Measurements from ENCODE around the gene C1QTNF1. TPM values are rescaled to one million over a fixed set of nuclear protein-coding genes. Genes with fewer than 3 reads are reported as not detected.

Gene C1QTNF1
- polyA plus RNA-seq, 1 donor, result 4.2 TPM

DNA sequence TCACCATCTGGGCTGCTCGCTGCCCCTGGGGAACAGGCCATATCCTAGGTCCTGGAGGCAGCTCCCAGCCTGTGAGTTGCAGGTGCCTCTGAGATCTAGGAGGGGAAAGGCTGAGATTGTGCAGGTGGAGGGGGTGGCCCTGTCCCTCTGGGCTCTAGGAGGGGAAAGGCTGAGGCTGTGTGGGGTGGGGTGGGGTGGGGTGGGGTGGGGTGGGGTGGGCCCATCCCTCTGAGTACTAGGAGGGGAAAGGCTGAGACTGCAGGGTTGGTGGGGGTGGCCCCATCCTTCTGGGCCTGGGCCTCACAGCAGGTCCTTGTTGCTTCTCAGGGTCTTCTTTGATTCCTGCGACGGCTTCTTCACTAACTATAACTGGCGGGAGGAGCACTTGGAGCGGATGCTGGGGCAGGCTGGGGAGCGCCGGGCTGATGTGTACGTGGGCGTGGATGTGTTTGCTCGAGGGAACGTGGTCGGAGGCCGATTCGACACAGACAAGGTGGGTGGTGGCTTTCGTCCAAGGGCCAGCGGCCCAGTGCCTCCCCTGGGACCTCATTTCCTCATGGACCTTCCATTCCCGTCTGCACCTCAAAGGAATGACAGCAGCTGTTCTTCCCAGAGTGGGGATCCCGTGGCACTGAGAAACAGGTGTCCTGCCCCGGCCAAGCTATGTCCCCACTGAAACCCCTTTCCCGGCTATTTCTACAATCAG, 57.8 kb downstream of the C1QTNF1 start:
- DNase-seq, result no peak

DNA sequence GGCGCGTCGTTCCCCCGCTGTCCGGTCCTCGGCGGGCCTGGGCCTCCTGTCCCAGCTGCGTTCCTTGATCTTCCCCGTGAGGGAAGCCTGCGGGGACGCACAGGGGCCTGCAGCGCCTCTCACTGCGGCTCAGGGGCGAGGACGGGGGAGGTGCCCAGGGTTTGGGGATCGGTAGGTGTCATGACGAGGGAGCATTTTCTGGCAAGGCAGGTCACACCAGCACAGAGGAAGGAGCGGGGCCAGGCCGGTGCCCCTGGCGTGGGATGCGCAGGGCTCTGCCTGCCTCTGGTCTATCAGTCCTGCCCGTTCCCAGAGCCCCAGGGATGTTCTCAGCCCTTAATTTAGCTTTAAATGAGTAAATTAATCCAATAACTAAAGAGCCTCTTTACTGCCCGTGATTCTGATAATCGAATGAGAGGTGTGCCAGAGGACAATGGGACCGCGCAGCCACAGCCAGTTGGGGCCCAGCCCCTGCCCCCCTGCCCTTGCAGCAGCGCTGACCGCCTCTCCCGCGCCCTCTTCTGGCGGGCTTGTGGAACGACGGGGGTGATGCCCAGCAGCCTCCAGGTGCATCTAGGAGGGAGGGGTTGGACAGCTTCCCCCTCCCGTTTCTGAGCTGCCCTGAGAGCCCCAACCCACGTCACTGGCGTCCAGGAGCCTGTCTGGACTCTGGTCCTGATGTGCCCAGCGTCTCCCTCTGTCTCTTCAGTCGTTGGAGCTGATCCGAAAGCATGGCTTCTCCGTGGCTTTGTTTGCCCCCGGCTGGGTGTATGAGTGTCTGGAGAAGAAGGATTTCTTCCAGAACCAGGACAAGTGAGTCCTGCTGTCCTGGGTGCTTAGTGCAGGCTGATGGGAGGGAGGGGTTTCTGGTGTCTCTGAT, 58.6 kb downstream of the C1QTNF1 start:
- DNase-seq, result peak; percentile 38

DNA sequence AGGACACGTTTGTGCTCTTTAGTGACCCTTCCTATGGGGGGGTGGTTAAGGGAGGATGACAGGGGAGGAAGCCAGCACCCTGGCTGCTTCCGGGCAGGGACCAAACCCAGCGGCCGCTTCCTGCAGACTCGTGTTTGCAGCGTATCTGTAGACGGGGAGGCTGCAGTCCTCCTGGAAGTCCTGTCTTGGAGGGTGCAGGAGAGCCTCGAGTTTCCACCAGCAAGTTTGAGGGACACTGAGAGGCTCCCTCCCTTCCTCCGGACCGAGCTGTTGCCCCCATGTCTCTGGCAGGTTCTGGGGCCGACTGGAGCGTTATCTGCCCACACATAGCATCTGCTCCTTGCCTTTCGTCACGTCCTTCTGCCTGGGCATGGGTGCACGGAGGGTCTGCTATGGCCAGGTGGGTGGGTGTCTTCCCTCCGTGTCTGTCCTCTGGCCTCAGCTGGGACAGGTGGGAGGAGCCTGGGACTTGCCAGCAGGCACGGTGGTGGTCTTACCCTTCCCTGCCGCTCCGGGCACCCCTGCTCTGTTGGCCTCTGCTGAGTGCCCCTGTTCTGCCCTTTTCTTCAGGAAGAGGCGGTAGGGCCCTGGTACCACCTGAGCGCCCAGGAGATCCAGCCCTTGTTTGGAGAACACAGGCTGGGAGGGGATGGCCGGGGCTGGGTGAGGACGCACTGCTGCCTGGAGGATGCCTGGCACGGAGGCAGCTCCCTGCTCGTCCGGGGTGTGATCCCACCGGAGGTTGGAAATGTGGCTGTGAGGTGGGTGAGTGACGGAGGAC, 59.4 kb downstream of the C1QTNF1 start:
- DNase-seq, result no peak

DNA sequence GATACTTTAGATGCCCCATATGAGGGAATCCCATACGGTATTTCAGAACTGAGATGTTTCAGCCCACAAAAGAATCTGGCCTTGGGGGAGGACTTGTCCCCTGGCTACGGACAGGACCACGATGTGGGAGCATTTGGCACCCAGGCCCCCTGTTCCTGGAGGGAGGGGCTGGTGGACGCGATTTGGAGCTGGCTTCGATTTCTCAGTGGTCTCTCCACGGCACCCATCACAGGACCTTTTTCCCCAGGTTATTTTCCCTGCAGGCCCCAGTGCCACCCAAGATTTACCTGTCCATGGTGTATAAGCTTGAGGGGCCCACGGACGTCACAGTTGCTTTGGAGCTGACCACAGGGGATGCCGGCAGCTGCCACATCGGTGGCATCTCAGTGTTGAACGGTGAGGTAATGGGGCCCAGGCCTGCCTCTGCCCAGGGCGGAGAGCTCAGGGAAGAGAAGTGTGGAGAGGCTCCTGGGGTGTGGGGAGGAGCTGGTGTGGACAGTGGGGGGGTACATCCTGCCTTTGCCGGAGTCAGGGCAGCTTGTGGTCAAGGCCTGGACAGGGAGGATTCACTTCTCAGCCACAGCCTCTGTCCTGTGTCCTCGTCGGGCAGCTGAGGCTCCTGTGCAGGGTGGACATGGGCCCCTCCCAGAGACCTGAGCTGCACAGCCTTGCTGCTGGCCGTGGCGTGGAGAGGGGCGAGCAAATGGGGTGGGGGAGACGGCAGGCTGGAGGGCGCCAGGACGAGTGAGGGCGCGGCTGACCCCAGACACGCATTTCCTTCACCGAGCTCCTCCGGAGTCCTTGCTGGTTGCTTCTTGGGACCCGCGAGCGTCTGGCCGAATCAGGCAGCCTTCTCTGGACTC, 60.6 kb downstream of the C1QTNF1 start:
- DNase-seq, result no peak

DNA sequence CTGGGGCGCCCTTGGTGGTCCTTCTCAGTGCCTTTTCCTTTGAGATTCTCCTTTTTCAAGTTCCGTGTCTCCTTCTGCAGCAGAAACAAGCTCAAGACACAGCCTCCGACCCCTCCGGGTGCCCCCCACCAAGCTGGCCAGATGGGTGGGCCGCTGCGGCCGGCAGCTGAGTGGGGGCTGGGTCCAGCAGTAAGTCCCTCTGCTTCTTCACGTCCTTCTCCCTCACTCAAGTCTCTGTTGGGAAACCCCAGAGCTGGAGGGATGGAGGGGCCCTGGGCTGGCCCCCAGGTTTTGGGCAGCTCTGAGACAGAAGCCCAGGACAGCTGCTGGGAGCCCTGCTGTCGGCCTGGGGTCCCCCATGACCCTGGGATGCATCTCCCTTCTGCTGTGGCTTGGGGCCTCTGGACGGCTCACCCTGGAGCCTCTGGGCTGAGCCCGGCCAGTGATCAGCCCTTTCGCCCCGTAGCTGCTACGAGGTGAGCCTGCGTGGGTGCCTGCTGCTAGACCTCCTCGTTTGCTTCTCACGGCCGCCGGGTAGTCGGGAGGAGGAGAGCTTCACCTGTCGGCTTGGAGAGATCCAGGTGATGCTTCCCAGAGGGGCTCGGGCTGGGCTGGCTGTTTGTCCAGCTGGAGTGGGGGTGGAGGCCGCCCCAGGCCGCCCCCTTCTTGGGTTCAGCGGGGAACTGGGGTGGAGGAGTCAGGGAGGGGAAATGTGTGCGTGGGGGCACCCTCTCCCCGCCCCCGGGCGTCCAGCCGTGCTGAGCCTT, 61.4 kb downstream of the C1QTNF1 start:
- no peak for DNase-seq

DNA sequence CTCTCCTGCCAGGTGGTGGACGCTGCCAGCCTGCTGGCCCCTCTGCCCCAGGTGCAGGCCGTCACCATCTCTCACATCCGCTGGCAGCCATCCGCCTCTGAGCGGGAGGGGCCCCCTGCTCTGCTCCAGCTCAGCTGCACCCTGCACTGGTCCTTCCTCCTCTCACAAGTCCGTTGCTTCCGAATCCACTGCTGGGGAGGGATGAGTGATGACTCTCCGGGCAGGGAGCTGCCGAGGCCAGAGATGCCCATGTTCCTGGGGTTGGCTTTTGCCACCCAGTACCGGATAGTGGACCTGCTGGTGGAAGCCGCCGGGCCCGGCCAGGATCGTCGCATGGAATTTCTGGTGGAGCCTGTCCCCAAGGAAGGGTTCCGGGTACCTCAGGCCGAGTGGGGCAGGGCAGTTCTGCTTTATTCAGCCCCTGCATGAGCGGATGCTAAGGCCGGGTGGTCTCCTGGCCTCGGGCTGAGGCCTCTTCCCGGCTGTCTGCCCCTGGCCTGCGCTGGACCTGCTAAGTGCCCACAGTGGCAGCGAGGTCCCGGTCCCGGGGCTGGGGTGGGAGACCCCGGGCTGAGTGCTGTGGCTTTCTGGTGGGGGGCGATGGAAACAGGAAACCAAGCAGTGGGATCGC, 62.1 kb downstream of the C1QTNF1 start:
- no peak for DNase-seq

DNA sequence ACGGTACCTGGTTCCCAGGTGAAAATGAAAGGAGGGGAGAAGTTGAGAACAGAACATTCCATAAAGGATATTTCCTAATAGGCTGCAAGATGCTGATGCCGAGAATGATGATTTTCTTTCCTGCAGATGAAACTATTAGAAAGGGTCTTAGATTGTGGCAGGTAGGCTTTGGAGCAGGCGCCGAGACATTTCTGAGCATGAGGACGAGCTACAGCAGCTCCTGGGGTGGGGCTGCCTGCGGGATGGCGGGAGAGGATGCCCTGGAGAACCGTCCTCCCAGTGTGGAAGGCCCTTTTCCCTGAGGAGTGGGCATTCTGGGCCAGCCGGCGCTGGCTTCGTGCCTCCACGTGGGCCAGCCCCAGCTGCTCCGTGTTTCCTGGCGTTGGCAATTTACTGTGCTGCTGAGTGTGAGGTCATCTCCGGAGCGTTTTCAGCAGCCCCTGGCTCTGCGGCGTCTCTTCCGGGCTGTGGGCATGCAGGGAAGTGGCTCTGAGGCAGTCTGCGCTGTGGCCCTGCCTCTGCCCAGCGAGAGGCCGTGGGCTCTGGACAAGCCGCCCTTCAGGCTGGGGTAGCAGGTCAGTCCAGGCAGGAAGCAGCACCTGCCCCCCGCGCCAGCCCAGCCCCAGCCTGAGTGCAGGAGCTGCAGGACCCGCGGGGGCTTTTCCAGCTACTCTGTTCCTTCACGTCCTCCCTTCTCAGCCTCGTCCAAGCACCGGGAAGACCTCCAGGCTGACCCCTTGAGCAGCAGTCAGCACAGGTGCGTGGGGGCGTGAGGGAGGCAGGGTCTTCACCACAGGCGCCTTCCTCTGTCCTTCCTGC, 62.8 kb downstream of the C1QTNF1 start:
- no peak for DNase-seq

DNA sequence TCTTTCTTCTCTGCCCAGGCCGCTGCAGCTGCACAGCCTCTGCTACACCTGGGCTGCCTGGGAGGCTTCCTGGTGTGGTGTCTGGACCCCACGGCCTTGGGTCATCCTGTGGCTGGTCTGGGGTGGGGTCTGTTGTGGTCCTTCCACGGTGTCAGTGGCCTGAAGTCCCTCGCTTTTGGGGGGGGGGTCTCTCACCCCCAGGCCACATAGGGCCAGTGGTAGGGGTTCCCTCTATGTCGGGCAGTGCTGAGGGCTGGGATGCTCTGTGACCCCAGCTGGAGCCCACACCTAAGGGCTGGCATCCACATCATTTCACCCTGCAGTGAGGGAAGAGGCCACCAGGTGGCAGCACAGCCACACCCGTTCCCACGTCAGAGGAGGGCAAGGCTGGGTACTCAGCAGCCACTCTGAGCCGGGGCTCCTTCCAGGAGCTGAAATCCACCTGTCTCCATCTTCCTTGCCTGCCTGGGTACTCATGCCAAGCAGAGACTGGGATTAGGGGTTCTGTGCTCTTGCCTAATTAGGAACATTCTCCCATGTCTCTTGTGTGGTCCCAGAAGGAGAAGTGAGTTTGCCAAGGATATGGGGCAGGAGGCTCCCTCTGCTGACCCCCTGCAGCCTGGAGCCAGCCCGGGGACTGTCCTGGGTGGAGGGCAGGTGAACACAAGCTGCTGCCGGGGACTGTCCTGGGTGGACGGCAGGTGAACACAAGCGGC, 63.6 kb downstream of the C1QTNF1 start:
- peak; percentile 54 for DNase-seq

DNA sequence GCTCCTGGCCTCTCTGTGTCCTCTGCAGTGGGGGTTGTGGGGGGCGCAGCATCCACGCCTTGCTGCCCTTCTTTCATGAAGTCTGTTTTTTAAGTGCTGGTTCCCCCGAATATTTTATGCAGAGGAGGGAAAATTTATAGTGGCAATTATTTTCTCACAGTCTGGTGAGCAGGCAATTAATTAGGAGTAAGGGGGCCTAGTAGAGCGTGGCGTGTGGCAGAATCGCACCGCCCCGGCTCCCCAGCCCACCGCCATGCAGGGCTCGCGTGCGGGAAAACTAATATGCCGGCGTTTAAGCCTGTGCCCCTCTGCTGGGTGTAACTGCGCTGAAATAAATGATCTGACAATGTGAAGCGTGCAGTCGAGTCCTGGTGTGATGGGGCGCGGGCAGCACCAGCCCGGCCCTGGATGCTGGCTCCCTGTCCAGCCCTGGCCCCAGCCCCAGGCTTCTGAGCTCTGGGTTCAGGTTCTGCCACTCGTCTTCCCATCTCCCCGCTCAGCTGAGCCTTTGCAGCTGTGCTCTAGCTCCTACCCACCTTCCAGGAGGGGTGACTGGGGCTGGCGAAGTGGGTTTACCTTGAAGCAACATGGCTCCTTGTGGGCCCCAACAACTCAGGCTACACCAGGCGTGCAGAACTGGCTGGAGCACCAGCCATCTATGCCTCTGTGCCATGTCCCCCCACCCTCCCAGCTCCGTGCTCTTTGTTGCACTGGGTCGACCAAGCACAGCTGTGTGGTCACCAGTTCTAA, 64.5 kb downstream of the C1QTNF1 start:
- DNase-seq, result no peak

DNA sequence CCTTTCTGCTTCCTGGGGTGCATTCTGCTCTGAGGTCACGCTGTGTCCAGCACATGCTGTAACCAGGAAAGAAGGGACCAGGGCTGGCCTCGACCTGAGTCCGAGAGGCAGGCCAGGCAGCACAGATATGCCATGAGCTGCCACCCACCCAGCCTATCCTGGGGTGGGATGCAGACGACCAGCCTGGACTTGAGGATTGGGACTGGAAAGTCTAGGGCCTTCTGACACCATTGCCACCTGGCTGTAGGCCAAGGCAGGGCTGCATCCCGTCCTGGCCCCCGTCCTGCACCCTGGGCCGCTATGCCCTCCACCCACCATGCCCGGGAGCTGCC, 65.0 kb downstream of the C1QTNF1 start:
- DNase-seq, result no peak

DNA sequence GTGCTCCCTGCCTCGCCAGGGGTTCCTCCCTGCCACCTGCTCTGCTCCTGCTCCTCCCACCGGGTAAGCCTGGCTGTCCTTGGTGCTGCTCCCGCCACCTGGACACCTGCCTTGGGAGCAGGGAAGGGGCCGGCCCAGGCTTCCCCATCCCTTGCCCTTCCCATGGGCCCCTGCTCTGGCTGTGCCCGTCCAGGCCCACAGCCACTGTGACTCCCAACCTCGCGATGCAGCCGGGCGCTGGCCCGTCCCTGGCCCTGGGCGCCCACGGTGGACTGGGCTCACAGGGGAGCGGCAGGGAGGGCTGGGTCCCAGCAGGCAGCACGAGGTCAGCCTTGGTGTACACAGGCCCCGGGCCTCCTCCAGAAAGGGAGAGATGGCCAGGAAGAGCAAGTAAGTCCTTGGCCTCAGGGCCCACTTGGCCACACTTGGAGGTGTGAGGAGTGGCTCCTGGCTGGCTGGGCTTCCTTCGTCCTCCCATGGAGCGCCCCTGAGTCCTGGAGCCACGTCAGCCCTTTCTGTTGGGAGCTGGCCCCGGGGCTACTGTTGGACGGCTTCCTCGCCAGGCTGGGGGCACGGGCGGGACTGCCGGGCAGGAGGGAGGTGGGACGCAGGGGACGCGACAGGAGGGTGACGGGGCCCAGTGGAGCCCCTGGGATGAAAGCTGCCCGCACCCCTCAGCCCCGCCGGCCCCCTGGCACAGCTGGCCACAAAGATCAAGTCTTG, 65.9 kb downstream of the C1QTNF1 start:
- no peak for DNase-seq

DNA sequence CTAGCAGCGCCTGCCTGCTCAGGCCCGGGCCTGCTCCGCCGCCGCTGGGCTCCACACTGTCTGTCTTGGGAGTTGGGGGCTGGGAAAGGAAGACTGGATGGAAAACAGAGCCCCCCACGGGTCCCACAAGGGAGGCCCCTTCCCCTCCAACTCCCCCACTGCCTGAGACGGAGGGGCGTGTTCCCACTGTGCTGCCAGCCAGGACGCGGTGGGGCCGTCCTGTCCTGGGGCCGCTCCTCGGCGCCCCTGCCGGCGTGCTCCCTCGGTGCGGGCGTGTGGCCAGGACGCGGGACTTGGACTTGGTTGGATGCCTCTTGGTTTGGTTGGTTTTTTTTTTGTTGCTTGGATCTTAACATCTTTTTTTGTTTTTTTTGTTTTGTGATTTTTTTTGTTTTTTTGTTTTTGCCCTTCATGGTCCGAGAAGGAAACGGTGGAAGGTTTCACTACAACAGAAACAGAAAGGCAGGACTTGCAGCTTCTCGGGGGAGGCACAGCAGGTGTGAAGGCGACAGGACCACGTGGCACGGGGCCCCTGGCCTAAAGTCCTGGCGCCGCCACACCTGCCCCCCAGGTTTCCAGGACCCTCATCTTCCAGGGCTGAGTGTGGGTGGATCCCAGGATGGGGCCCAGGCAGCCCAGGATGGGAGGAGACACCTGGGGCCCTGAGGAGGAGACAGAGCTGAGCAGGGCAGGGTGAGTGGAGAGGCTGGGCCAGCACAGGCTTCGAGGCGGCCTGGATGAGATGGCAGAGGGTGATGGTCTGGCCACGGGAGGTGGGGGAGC, 66.7 kb downstream of the C1QTNF1 start:
- peak; percentile 42 for DNase-seq

DNA sequence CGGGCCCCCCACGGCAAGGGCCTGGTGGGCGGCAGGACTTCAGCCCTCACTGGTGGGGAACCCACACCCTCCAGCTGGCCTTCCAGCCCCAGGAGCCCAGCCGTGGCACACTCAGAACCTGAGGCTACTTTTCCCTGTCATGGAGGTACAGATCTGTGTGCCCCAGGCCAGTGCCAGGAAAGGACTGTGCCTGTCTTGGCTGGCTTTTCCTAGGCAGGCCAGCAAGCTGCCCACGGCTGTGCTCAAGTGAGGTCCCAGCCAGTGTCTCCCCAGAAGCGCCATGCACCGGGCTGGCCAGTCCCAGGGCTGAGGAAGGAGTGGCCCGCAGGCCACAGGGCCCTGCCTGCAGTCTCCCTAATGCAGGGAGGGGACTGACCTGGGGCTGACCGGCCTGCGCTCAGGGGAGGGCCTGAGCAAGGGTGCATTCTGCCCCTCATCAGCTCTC, 67.3 kb downstream of the C1QTNF1 start:
- DNase-seq, result no peak

DNA sequence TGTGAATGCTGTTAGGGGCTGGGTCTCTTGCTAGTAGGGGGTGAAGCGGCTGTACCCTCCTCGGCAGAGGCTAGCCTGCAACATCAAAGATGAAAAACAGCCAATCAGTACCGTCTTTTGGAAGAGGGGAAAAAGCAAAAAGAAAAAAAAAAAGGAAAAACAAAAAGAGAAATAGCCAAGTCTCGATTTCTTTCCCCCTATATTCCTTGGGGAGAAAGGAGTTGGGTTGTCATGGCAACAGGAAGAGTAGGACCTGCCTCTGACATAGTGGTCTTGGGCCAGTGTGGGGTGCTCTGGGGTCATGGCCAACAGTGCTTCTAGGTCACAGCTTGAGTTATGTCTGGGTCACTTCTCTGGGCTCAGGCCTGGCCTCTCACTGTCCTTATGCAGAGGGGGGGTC, 68.6 kb downstream of the C1QTNF1 start:
- DNase-seq, result no peak

DNA sequence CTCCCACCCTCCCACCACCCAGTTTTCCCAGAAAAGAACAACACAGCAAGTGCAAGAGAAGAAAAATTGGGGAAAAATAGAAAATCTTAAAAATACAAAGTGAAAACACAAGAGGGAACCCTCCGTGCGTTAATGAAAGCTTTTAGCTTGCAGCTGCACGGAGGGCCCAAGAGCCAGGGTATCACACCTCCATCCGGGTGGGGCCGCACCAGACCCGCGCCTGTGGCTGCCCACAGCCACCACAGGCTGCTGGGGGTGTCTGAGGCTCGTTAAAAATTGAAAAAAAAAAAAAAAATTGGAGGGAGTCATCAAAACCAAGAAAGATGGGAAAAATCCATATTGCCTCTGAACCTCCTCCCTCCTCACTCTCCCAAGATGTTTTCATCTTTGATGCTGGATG, 69.3 kb downstream of the C1QTNF1 start:
- no peak for DNase-seq

DNA sequence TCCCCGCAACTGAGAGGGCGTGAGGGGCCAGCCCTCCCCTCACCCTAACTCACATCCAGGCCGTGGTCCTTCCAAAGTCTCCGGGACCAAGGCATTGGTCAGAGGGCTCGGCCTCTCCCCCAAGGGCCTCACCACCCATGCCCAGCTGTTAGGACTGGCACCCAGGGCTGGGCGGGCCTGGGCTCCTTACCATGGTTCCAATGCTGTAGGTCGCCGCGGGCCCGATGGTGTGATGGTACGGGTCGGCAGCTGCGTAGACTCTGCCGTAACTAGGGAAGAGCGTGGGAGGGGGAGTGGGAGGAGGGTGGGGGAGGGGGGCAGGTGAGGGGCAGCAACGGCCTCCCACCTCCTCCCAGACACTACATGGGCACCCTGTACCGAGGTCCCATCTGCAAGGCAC, 70.3 kb downstream of the C1QTNF1 start:
- no peak for DNase-seq

Data from hindlimb muscle (tissue), 1 donor.